HFFc6 (cell line): ENCODE data around the gene TEX51. TPM values are rescaled to one million over a fixed set of nuclear protein-coding genes. Genes with fewer than 3 reads are reported as not detected.

Experiments used
- DNase-seq: peaks from one replicate; pipeline ENCODE4 v3.0.0-alpha.2; 2018
- H3K27ac Mint-ChIP-seq: 2 replicates; pipeline ENCODE4 v1.8.0; 2020; ENCODE audit warnings: mild to moderate bottlenecking, mixed read lengths
- H3K27me3 Mint-ChIP-seq: 2 replicates; pipeline ENCODE4 v1.8.0; 2021; ENCODE audit warnings: mild to moderate bottlenecking, moderate library complexity, mixed read lengths; ENCODE audit not compliant: insufficient read depth
- H3K36me3 Mint-ChIP-seq: 2 replicates; pipeline ENCODE4 v1.8.0; 2021; ENCODE audit warnings: low read depth, mixed read lengths
- H3K4me1 Mint-ChIP-seq: 2 replicates; pipeline ENCODE4 v1.8.0; 2020; ENCODE audit warnings: low read depth, mixed read lengths
- H3K4me3 Mint-ChIP-seq: 2 replicates; pipeline ENCODE4 v1.8.0; 2020; ENCODE audit warnings: mild to moderate bottlenecking, moderate library complexity, mixed read lengths
- H3K9me3 Mint-ChIP-seq: 2 replicates; pipeline ENCODE4 v1.8.0; 2020; ENCODE audit warnings: mild to moderate bottlenecking, mixed read lengths
- CTCF ChIP-seq: fragments of 200-600 bp; sonication (generic); IDR thresholded peaks from 2 replicates; pipeline ENCODE4 v1.5.0; 2021; ENCODE audit warnings: antibody characterized with exemption, mild to moderate bottlenecking
- total RNA-seq, 6 experiments: library from RNA; stranded (reverse); fragmentation: NEBNext Ultra II Directional; extraction: Animal tissue kit (Norgen Biotek cat#: 25700); gene quantifications; 2 replicates in 1 of 6; 3 replicates in 5 of 6; pipeline ENCODE4 v1.2.3, GENCODE V29; 2021

Gene TEX51
- total RNA-seq, 6 experiments from 2014 or later, result not detected

DNA sequence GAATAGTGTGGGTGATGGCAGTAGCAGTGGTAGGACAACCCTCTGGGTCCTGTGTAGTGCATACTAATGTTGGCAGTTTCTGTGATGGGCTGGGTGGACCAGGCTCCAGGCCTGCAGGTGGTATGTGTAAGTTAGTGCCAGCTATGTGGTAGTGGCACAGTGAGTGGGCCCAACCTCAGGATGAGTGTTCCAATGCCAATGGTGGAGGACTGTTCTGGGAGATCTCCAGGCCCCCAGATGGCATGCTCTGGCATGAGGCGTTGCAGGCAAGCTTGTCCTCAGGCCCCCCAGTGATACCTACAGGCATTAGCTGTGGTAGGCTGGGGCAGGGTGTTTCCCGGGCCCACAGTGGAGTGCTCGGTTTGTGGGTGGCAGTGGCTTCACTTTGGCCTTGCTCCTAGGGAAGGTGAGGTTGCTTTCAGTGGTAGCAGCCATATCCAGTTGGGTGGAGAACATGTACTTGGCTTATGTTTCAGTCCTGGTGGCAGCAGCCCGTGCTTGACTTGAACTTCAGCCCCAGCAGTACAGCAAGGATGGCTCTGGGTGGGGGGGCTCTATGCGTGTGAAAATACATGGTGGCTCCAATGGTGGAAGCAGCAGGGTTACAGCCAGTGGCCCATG lies 32.4 kb downstream of the TEX51 start:
- Mint-ChIP-seq H3K4me1 (no peaks in the 10 kb centered on the region), H3K4me3 (no peak overlapping the region), H3K36me3 (no peaks in the 10 kb centered on the region), H3K27me3 (peaks cover 8% of the 10 kb centered on the region), H3K9me3 (no peaks in the 10 kb centered on the region), H3K27ac (no peak overlapping the region)
- no peak for TF ChIP-seq CTCF
- DNase-seq, result no peak

GRCh38 chr2:126932529-126932928 lies 33.8 kb downstream of the TEX51 start:
- no peak for TF ChIP-seq CTCF
- no peak overlapping the region for H3K27ac Mint-ChIP-seq
- no peaks in the 10 kb centered on the region for H3K9me3 Mint-ChIP-seq
- H3K27me3 Mint-ChIP-seq, result peaks cover 19% of the 10 kb centered on the region
- no peaks in the 10 kb centered on the region for H3K36me3 Mint-ChIP-seq
- no peak for DNase-seq
- no peaks in the 10 kb centered on the region for H3K4me1 Mint-ChIP-seq
- H3K4me3 Mint-ChIP-seq, result no peak overlapping the region

GRCh38 chr2:126932966-126933710 lies 34.4 kb downstream of the TEX51 start:
- Mint-ChIP-seq H3K27me3 (peaks cover 23% of the 10 kb centered on the region), H3K27ac (no peak overlapping the region), H3K4me3 (no peak overlapping the region), H3K9me3 (no peaks in the 10 kb centered on the region), H3K4me1 (no peaks in the 10 kb centered on the region), H3K36me3 (no peaks in the 10 kb centered on the region)
- TF ChIP-seq CTCF, result no peak
- DNase-seq, result no peak

- H3K27ac Mint-ChIP-seq, result no peak overlapping the region
- H3K27me3 Mint-ChIP-seq, result peaks cover 28% of the 10 kb centered on the region
- TF ChIP-seq CTCF, result no peak
- no peaks in the 10 kb centered on the region for H3K4me1 Mint-ChIP-seq
- DNase-seq, result no peak
- H3K36me3 Mint-ChIP-seq, result no peaks in the 10 kb centered on the region
- H3K9me3 Mint-ChIP-seq, result no peaks in the 10 kb centered on the region
- H3K4me3 Mint-ChIP-seq, result no peak overlapping the region
Measured at GRCh38 chr2:126933711-126934091, 35.0 kb downstream of the TEX51 start.

- Mint-ChIP-seq H3K4me3 (no peak overlapping the region), H3K4me1 (no peaks in the 10 kb centered on the region), H3K36me3 (no peaks in the 10 kb centered on the region), H3K27ac (no peak overlapping the region), H3K27me3 (peaks cover 28% of the 10 kb centered on the region), H3K9me3 (no peaks in the 10 kb centered on the region)
- TF ChIP-seq CTCF, result no peak
- DNase-seq, result no peak
Measured at GRCh38 chr2:126934809-126935208, 36.1 kb downstream of the TEX51 start.
